LNCaP clone FGC (cell line): ENCODE data around the gene TCEA2.

Experiments
- DNase-seq: peaks from one replicate; pipeline ENCODE4 v3.0.0-alpha.2; 2011; ENCODE audit warnings: low read depth
- H3K4me3 ChIP-seq: 2 replicates; pipeline ENCODE4 v1.5.1; 2011; ENCODE audit warnings: mild to moderate bottlenecking, low read depth, low read length, control low read depth
- TF ChIP-seq, protein P1 (sequence below): IDR thresholded peaks from 2 replicates; pipeline ENCODE4 v1.5.1; 2012; ENCODE audit warnings: mild to moderate bottlenecking; ENCODE audit not compliant: control insufficient read depth, insufficient read depth; ENCODE audit errors: extremely low read depth

The TCEA2 gene

DNA sequence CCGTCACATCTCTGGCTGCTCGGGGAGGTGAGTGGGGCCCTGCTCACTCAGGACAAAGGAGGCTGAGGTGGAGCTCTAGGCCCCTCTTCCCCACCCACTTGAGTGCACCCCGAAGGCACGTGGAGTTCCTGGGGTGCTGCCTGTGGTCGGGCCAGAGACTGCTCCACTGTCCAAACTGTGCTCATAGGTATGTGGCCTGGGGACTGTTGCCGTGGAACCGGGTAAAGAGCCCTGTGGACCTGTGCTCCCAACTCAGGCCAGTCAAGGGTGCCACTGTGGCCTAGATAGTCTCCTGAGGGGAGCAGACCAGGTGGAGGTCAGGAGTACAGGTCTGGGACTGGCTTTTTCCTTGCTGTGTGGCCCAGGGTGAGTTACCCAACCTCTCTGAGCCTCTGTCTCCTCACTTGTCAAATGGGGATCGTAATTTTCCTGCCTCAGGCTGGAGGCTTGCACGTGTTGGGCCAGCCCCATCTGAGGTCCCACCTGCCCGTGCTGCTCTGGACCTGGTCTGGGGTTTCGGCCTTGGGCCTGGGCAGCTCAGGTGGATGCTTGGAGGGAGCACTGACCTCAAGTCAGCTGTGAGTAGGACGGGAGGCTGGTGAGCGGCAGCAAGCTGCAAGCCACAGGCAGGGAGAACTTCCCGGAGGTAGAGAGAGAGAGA is 56.8 kb downstream of the TCEA2 start:
- TF ChIP-seq, protein P1, sequence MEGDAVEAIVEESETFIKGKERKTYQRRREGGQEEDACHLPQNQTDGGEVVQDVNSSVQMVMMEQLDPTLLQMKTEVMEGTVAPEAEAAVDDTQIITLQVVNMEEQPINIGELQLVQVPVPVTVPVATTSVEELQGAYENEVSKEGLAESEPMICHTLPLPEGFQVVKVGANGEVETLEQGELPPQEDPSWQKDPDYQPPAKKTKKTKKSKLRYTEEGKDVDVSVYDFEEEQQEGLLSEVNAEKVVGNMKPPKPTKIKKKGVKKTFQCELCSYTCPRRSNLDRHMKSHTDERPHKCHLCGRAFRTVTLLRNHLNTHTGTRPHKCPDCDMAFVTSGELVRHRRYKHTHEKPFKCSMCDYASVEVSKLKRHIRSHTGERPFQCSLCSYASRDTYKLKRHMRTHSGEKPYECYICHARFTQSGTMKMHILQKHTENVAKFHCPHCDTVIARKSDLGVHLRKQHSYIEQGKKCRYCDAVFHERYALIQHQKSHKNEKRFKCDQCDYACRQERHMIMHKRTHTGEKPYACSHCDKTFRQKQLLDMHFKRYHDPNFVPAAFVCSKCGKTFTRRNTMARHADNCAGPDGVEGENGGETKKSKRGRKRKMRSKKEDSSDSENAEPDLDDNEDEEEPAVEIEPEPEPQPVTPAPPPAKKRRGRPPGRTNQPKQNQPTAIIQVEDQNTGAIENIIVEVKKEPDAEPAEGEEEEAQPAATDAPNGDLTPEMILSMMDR, result no peak
- no peak overlapping the region for H3K4me3 ChIP-seq
- no peak for DNase-seq

GRCh38 chr20:64121586-64121985 is 58.6 kb downstream of the TCEA2 start:
- DNase-seq, result no peak
- no peak overlapping the region for H3K4me3 ChIP-seq
- TF ChIP-seq, protein P1, result no peak
